Karpas-422 (cell line): Measurements from ENCODE around the gene MXRA7. TPM values are rescaled to one million over a fixed set of nuclear protein-coding genes. Genes with fewer than 3 reads are reported as not detected.

Experiments
- DNase-seq: peaks from one replicate; pipeline ENCODE4 v3.0.0-alpha.2; 2015
- H2AFZ ChIP-seq: fragments of 200-600 bp; sonication (generic); 2 replicates; pipeline ENCODE4 v1.6.1; 2014; ENCODE audit warnings: antibody characterized with exemption, low read length, mixed read lengths
- H3K27ac ChIP-seq: fragments of 200-600 bp; sonication (generic); 2 replicates; pipeline ENCODE4 v1.5.1; 2014; ENCODE audit warnings: mild to moderate bottlenecking, low read length, moderate library complexity
- H3K27me3 ChIP-seq: fragments of 200-600 bp; sonication (generic); 2 replicates; pipeline ENCODE4 v1.6.1; 2014; ENCODE audit warnings: low read length, mixed read lengths
- H3K36me3 ChIP-seq: fragments of 200-600 bp; sonication (generic); 2 replicates; pipeline ENCODE4 v1.6.1; 2014; ENCODE audit warnings: low read length, mixed read lengths; ENCODE audit not compliant: insufficient read depth
- H3K4me1 ChIP-seq: fragments of 200-600 bp; sonication (generic); 2 replicates; pipeline ENCODE4 v1.6.1; 2014; ENCODE audit warnings: mild to moderate bottlenecking, low read length, mixed read lengths
- H3K4me2 ChIP-seq: fragments of 200-600 bp; sonication (generic); 2 replicates; pipeline ENCODE4 v1.6.1; 2014; ENCODE audit warnings: low read length, low read depth, mild to moderate bottlenecking; ENCODE audit not compliant: poor library complexity, severe bottlenecking
- H3K4me3 ChIP-seq: fragments of 200-600 bp; sonication (generic); 2 replicates; pipeline ENCODE4 v1.5.1; 2014; ENCODE audit warnings: mild to moderate bottlenecking, antibody characterized with exemption, low read length, mixed read lengths
- H3K79me2 ChIP-seq: fragments of 200-600 bp; sonication (generic); 2 replicates; pipeline ENCODE4 v1.6.1; 2014; ENCODE audit warnings: mild to moderate bottlenecking, low read length, mixed read lengths
- H3K9ac ChIP-seq: fragments of 200-600 bp; sonication (generic); 2 replicates; pipeline ENCODE4 v1.6.0; 2014; ENCODE audit warnings: low read length
- H3K9me2 ChIP-seq: fragments of 200-600 bp; sonication (generic), shearing (Covaris generic); replicated peaks from 2 replicates; pipeline ENCODE4 v1.6.0; 2014; ENCODE audit warnings: mild to moderate bottlenecking, low read length, moderate library complexity; ENCODE audit not compliant: insufficient read depth
- H3K9me3 ChIP-seq: fragments of 300-700, 200-600 bp; sonication (generic); 2 replicates; pipeline ENCODE4 v1.6.1; 2014; ENCODE audit warnings: low read length, mixed read lengths
- H4K20me1 ChIP-seq: fragments of 200-600 bp; sonication (generic); 2 replicates; pipeline ENCODE4 v1.6.1; 2014; ENCODE audit warnings: mild to moderate bottlenecking, antibody characterized with exemption, low read length, low read depth; ENCODE audit not compliant: insufficient read depth
- total RNA-seq: library from RNA; depleted of rRNA; stranded (reverse); fragments of >200 nt; shearing (Covaris generic); gene quantifications from 2 replicates; pipeline ENCODE4 v1.2.3, GENCODE V29; 2014; ENCODE audit warnings: low replicate concordance

MXRA7 gene
- total RNA-seq, 1 experiment from 2014 or later, result 0.45 TPM

- no peaks in the 10 kb centered on the region for H3K27me3 ChIP-seq
- H4K20me1 ChIP-seq, result no peaks in the 10 kb centered on the region
- H2AFZ ChIP-seq, result no peak overlapping the region
- no peaks in the 10 kb centered on the region for H3K9me3 ChIP-seq
- H3K9ac ChIP-seq, result no peak overlapping the region
- DNase-seq, result no peak
- H3K9me2 ChIP-seq, result no peaks in the 10 kb centered on the region
- H3K36me3 ChIP-seq, result no peaks in the 10 kb centered on the region
- no peaks in the 10 kb centered on the region for H3K4me1 ChIP-seq
- no peak overlapping the region for H3K4me2 ChIP-seq
- H3K4me3 ChIP-seq, result no peak overlapping the region
- no peak overlapping the region for H3K27ac ChIP-seq
- H3K79me2 ChIP-seq, result no peaks in the 10 kb centered on the region
These were observed 20.0 kb downstream of the MXRA7 start for GRCh38 chr17:76690596-76691280.

GRCh38 chr17:76689859-76690258 lies 20.9 kb downstream of the MXRA7 start:
- H3K4me3 ChIP-seq, result no peak overlapping the region
- H4K20me1 ChIP-seq, result no peaks in the 10 kb centered on the region
- no peaks in the 10 kb centered on the region for H3K9me3 ChIP-seq
- H2AFZ ChIP-seq, result no peak overlapping the region
- H3K4me2 ChIP-seq, result no peak overlapping the region
- no peaks in the 10 kb centered on the region for H3K79me2 ChIP-seq
- H3K9me2 ChIP-seq, result no peaks in the 10 kb centered on the region
- H3K27me3 ChIP-seq, result no peaks in the 10 kb centered on the region
- H3K4me1 ChIP-seq, result no peaks in the 10 kb centered on the region
- no peaks in the 10 kb centered on the region for H3K36me3 ChIP-seq
- DNase-seq, result no peak
- H3K27ac ChIP-seq, result no peak overlapping the region
- H3K9ac ChIP-seq, result no peak overlapping the region

GRCh38 chr17:76688165-76688622 lies 22.6 kb downstream of the MXRA7 start:
- no peaks in the 10 kb centered on the region for H3K79me2 ChIP-seq
- H3K36me3 ChIP-seq, result no peaks in the 10 kb centered on the region
- no peak overlapping the region for H3K27ac ChIP-seq
- H3K9ac ChIP-seq, result no peak overlapping the region
- H3K4me2 ChIP-seq, result no peak overlapping the region
- H3K27me3 ChIP-seq, result no peaks in the 10 kb centered on the region
- no peak overlapping the region for H2AFZ ChIP-seq
- no peaks in the 10 kb centered on the region for H3K9me2 ChIP-seq
- H4K20me1 ChIP-seq, result no peaks in the 10 kb centered on the region
- H3K9me3 ChIP-seq, result no peaks in the 10 kb centered on the region
- H3K4me1 ChIP-seq, result no peaks in the 10 kb centered on the region
- H3K4me3 ChIP-seq, result no peak overlapping the region
- DNase-seq, result no peak

- no peak overlapping the region for H3K27ac ChIP-seq
These were observed 23.2 kb downstream of the MXRA7 start for GRCh38 chr17:76687298-76688164.

GRCh38 chr17:76686538-76687297 lies 24.0 kb downstream of the MXRA7 start:
- Histone ChIP-seq H3K9me3 (no peaks in the 10 kb centered on the region), H3K27me3 (no peaks in the 10 kb centered on the region), H3K27ac (no peak overlapping the region), H3K4me2 (no peak overlapping the region), H4K20me1 (no peaks in the 10 kb centered on the region), H3K4me3 (no peak overlapping the region), H3K79me2 (no peaks in the 10 kb centered on the region), H2AFZ (no peak overlapping the region), H3K9me2 (no peaks in the 10 kb centered on the region), H3K36me3 (no peaks in the 10 kb centered on the region), H3K9ac (no peak overlapping the region), H3K4me1 (no peaks in the 10 kb centered on the region)
- DNase-seq, result no peak

More at GRCh38 chr17:76687298-76688164, 23.2 kb downstream of the MXRA7 start:
- no peak overlapping the region for H3K4me3 ChIP-seq
- H3K36me3 ChIP-seq, result no peaks in the 10 kb centered on the region
- H4K20me1 ChIP-seq, result no peaks in the 10 kb centered on the region
- no peak for DNase-seq
- H2AFZ ChIP-seq, result no peak overlapping the region
- no peak overlapping the region for H3K4me2 ChIP-seq
- no peaks in the 10 kb centered on the region for H3K4me1 ChIP-seq
- no peaks in the 10 kb centered on the region for H3K79me2 ChIP-seq
- H3K9ac ChIP-seq, result no peak overlapping the region
- H3K27me3 ChIP-seq, result no peaks in the 10 kb centered on the region
- no peaks in the 10 kb centered on the region for H3K9me3 ChIP-seq
- H3K9me2 ChIP-seq, result no peaks in the 10 kb centered on the region

- H3K9ac ChIP-seq, result no peak overlapping the region
- H2AFZ ChIP-seq, result no peak overlapping the region
- H3K4me1 ChIP-seq, result no peaks in the 10 kb centered on the region
These were observed 24.9 kb downstream of the MXRA7 start for GRCh38 chr17:76685846-76686245.

GRCh38 chr17:76685366-76685765 lies 25.4 kb downstream of the MXRA7 start:
- Histone ChIP-seq H2AFZ (no peak overlapping the region), H3K4me3 (no peak overlapping the region), H3K79me2 (no peaks in the 10 kb centered on the region), H3K36me3 (no peaks in the 10 kb centered on the region), H3K4me2 (no peak overlapping the region), H3K9ac (no peak overlapping the region), H3K4me1 (no peaks in the 10 kb centered on the region), H4K20me1 (no peaks in the 10 kb centered on the region), H3K27ac (no peak overlapping the region), H3K9me3 (no peaks in the 10 kb centered on the region), H3K9me2 (no peaks in the 10 kb centered on the region), H3K27me3 (no peaks in the 10 kb centered on the region)
- DNase-seq, result no peak

More at GRCh38 chr17:76685846-76686245, 24.9 kb downstream of the MXRA7 start:
- Histone ChIP-seq H3K4me3 (no peak overlapping the region), H3K27me3 (no peaks in the 10 kb centered on the region), H3K4me2 (no peak overlapping the region), H4K20me1 (no peaks in the 10 kb centered on the region), H3K27ac (no peak overlapping the region), H3K36me3 (no peaks in the 10 kb centered on the region), H3K9me3 (no peaks in the 10 kb centered on the region), H3K79me2 (no peaks in the 10 kb centered on the region), H3K9me2 (no peaks in the 10 kb centered on the region)
- DNase-seq, result no peak

- Histone ChIP-seq H4K20me1 (no peaks in the 10 kb centered on the region), H3K9ac (no peak overlapping the region), H3K79me2 (no peaks in the 10 kb centered on the region), H2AFZ (no peak overlapping the region), H3K9me2 (no peaks in the 10 kb centered on the region), H3K27me3 (no peaks in the 10 kb centered on the region), H3K4me3 (no peak overlapping the region), H3K9me3 (no peaks in the 10 kb centered on the region), H3K36me3 (no peaks in the 10 kb centered on the region), H3K4me1 (no peaks in the 10 kb centered on the region), H3K27ac (no peak overlapping the region), H3K4me2 (no peak overlapping the region)
- DNase-seq, result no peak
These were observed 26.0 kb downstream of the MXRA7 start for GRCh38 chr17:76684756-76685155.
